H7 (cell line): ENCODE measurements around the gene RNASE1. TPM values are rescaled to one million over a fixed set of nuclear protein-coding genes. Genes with fewer than 3 reads are reported as not detected.
A peak's percentile ranks its signal among the peaks of the same experiment; 100 is the strongest.
"Not testable (repeated sequence)": the region's sequence is repeated elsewhere in the genome, so short reads cannot be mapped to it uniquely, and the experiment has no call there.

Source experiments
- DNase-seq: peaks from one replicate; pipeline ENCODE4 v3.0.0; 2012
- H3K27me3 ChIP-seq: 2 replicates; pipeline ENCODE4 v1.6.0; 2011; ENCODE audit warnings: mild to moderate bottlenecking, low read length; ENCODE audit not compliant: control insufficient read depth, insufficient read depth
- H3K36me3 ChIP-seq: replicated peaks from 2 replicates; pipeline ENCODE4 v1.5.1; 2011; ENCODE audit warnings: low read length; ENCODE audit not compliant: control insufficient read depth, insufficient read depth
- H3K4me3 ChIP-seq: 2 replicates; pipeline ENCODE4 v1.5.1; 2011; ENCODE audit warnings: low read depth, mild to moderate bottlenecking, control low read depth, low read length, moderate library complexity; ENCODE audit not compliant: insufficient read depth
- total RNA-seq: library from RNA; depleted of rRNA; stranded (reverse); fragments of >200 nt; shearing (Covaris generic); gene quantifications from 2 replicates; pipeline ENCODE4 v1.2.3, GENCODE V29; 2014

The RNASE1 gene
- total RNA-seq, 1 experiment from 2014 or later, result 72.7 TPM

DNA sequence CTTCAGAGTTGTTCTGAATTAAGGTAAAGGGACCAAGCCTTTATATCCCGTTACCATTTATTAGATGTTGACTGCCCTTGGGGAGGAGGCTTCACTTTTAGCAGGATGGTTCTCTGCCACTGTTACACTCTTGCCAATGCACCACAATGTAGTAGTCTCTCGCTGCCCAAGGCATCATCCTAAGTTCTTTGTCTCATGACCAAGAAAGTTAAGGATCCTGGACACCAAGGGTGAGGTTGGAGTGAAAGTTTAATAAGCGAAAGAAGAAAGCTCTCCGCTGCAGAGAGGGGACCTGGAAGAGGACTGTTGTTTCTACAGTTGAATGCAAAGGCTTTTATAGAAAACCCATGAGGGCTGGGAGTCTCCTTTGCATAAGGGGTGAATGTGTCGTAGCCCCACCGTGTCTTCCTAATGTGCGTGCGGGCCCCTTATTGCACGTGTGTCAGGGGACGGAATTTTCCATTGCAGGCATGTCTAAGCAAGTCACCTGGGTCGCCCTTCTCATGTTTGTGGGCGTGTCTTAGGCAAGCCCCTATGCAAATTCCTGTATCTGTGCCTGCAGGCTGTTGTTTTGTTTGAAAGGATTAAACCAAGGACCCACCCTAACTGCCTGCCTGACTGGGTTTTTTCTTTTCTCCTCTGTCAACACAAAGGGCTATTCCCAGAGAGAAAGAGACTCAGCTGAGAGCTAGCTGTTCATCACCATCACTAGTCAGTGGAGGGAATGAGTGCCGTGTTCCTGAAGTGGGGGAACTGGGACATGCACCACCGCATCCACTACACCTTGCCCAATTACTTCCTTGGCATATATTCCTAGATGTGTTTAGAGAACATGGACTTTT, 17.6 kb upstream of the RNASE1 start:
- H3K4me3 ChIP-seq, result no peak overlapping the region
- DNase-seq, result peak; percentile 67
- H3K27me3 ChIP-seq, result no peaks in the 10 kb centered on the region
- H3K36me3 ChIP-seq, result peaks cover 9% of the 10 kb centered on the region

DNA sequence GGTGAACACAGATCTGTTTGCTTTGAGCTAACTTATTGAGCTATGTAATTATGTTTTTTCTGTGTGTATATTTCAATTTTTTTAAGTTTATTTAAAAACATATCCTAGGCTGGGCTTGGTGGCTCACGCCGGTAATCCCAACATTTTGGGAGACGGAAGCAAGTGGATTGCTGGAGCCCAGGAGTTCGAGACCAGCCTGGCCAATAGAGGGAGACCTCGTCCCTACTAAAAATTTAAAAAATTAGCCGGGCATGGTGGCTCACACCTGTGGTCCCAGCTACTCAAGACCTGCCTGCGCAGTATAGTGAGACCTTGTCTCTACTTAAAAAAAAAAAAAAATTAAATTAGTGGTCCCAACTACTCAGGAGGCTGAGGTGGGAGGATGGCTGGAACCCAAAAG, 16.2 kb upstream of the RNASE1 start:
- H3K27me3 ChIP-seq, result no peaks in the 10 kb centered on the region
- H3K4me3 ChIP-seq, result no peak overlapping the region
- peaks cover 4% of the 10 kb centered on the region for H3K36me3 ChIP-seq
- no peak for DNase-seq

DNA sequence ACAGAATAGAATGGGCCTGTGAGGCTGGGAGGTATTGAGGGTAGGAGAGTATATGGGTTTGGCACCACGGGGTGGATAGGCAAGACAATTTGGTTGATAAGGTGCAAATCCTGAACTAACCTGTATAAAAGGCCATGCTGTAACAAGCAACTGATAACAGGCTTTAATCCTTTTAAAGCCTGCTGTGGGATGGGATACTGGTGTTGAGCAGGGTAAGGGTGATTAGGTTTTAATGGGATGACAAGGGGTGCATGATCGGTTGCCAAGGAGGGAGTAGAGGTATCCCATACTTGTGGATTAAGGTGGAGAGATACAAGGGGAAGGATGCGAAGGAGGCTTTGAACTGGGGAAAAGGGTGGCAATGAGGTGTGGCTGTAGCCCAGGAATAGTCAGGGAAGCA, 13.3 kb upstream of the RNASE1 start:
- H3K4me3 ChIP-seq, H3K27me3 ChIP-seq, H3K36me3 ChIP-seq, DNase-seq: not testable (repeated sequence)

DNA sequence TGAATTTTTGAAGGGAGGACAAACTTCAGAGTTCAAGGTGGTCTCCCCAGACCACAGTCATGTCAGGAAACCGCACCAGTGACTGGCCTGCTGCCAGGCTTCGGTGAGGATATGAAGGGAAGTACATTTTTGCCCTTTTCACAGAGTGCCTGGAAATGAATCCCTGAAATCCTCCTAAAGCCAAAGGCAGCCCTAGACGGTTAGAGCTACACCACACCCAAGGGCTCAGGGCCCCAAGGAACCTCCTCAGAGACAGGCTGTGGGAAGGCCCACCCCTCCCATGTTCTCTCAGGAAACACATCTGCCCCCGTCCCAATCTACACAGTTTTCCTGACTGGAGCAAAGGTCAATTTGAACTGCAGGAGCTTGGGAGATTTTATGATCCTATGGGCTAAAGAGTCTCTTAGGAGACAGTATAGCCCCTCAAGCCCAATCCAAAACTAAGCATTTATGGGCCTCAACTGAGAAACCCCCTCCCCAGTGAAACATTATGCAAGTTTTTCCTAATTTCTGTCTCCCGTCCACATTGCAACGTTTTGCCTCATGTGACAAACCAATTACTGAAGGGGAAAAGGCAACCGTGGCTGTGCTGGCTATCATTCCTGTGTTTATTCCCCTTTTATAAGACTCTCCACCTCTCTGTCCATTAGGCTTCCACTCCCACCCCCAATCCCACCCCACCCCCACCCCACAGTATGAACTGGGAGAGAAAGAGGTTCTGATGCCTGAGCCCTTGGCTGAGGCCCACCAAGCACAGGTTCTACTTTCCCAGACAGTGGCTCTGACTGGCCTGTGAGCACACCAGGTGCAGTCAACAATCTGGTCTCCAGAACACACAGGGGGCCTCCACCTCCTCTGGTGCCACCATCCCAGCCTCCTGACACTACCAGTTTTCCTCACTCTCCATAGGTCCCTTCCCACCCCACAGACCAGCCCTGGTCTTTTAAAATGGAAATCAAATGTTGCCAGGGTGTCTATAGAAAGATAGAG, 9.6 kb upstream of the RNASE1 start:
- DNase-seq, result no peak
- no peaks in the 10 kb centered on the region for H3K27me3 ChIP-seq
- peaks cover 1% of the 10 kb centered on the region for H3K36me3 ChIP-seq
- no peak overlapping the region for H3K4me3 ChIP-seq

DNA sequence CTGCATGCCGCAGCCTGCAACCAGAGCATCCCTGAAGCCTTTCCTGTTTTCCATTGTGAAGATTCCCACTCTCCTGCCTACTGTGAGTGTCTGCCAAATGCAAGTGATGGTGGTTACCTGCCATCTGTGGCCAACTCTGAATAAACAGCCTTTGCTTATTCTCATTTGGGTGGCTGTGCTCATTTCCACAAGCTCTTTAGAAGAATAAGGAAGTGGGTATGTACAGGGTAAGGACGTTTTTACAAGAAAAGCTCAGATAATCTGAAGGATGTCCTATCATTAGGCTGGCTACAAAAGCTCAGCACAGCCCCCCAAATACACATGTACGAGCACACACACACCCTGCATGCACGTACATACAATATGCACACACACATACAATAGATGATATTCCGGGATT, 7.3 kb upstream of the RNASE1 start:
- Histone ChIP-seq H3K4me3 (no peak overlapping the region), H3K27me3 (no peaks in the 10 kb centered on the region), H3K36me3 (peaks cover 1% of the 10 kb centered on the region)
- DNase-seq, result no peak

DNA sequence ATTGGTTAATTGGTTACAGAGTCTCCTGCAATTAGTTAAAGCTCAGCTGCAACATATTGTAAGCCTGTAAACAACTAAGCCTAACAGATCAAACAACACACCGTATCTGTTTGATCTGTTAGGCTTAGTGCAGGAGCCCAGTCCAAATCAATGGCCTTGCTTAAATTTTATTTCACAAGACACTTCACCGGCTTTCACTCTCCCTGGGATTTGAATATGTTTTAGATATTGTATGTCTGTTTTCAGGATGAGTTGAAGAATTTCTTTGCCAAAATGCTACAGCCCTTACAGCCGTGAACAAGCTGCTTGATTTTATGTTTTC, 5.5 kb upstream of the RNASE1 start:
- Histone ChIP-seq H3K36me3 (no peaks in the 10 kb centered on the region; the same call in 1 of the 2 replicates), H3K4me3 (no peak overlapping the region), H3K27me3 (no peaks in the 10 kb centered on the region)
- no peak for DNase-seq

DNA sequence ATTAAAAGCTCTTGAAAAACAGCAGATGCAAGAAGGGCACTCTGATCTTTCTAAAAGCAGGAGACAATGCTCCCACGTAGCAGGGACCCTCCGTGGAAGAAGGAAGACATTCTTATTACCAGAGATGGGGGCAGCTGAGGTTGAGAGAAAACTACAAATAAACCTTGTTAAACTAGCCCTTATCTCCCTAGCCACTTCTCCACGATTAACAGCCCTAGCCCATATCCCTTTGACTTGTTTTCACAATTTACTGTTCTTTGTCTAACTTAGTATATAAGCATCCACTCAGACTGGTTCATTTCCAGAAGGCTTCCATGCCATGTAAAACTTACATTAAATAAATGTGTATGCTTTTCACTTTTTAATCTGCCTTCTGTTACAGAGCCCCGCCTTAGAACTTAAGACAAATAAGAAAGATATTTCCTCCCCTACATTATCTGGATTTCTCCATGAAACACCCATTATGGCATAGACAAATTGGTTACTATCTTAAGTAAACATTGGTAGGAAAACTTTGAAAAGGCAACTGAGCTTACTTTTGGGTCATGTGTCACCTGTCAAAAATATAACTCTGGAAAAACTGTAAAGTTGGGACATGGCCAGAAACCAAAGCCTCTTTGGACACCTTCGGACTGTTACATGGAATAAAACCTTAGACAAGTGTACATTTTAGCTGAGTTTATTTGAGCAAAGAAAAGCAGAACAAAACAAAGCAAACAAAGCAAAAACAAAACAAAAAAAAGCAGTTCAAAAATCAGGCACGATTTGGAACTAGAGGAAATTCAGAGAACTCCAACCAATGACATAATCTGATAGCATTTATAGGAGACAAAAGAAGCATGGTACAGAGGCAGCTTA, 4.9 kb upstream of the RNASE1 start:
- H3K36me3 ChIP-seq, result no peaks in the 10 kb centered on the region; the same call in 1 of the 2 replicates
- no peak overlapping the region for H3K4me3 ChIP-seq
- DNase-seq, result no peak
- H3K27me3 ChIP-seq, result no peaks in the 10 kb centered on the region

DNA sequence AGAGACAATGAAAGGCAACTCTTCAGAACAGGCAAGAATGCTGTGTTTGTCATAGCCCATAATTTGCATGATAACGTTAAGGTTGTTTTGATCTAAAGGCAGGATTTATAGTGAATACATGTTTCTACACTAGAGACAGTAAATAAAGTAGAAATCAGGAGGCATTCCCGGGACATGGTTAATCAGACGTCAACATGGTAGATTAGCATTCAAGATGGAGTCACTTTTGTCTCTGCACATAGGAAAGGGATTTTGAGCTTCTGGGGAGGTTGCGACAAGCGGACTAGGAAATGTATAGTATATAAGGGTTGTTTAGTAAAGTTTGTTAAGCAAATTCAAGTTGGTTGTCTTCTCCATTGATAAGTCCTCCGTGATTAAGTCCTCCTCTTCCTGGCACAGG, 2.8 kb upstream of the RNASE1 start:
- H3K27me3 ChIP-seq, result no peaks in the 10 kb centered on the region
- H3K36me3 ChIP-seq, result no peaks in the 10 kb centered on the region
- H3K4me3 ChIP-seq, result no peak overlapping the region
- DNase-seq, result no peak

DNA sequence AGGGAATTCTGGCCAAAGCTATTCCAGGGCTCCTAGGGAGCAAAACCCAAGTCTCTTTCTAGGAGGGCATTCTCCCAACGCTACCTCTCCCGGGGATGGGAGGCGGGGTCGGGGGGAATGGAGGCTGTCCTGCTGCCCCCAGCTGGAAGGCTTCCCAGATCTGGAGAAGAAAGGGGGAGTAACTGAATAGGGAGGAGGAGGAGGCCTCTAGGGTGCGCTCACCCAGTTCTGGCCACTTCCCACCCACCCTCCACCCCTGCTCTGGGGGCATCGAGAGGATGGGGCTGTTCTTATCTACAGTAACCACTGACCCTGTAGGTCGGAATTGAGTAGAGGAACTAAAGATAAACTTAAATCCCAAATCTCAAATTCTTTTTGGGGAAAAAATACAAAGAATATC, 579 bp upstream of the RNASE1 start:
- no peak for DNase-seq
- Histone ChIP-seq H3K4me3 (no peak overlapping the region), H3K27me3 (no peaks in the 10 kb centered on the region), H3K36me3 (no peaks in the 10 kb centered on the region)

DNA sequence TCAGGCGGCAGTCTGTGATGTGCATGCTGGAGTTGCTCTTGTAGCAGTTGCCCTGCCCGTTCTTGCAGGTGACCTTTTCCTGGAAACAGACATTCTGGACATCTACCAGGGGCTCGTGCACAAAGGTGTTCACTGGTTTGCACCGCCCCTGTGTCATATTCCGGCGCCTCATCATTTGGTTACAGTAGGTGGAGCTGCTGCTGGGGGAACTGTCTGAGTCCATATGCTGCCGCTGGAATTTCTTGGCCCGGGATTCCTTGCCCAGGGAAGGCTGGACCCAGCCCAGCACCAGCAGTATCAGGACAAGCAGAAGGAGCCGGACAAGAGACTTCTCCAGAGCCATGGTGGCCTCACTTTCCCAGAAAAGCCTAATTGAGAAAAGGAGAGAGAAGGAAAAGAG, 918 bp downstream of the RNASE1 start:
- Histone ChIP-seq H3K27me3 (no peaks in the 10 kb centered on the region), H3K4me3 (peak overlapping the region; percentile 4; the same call in 1 of the 2 replicates), H3K36me3 (no peaks in the 10 kb centered on the region)
- DNase-seq, result no peak

DNA sequence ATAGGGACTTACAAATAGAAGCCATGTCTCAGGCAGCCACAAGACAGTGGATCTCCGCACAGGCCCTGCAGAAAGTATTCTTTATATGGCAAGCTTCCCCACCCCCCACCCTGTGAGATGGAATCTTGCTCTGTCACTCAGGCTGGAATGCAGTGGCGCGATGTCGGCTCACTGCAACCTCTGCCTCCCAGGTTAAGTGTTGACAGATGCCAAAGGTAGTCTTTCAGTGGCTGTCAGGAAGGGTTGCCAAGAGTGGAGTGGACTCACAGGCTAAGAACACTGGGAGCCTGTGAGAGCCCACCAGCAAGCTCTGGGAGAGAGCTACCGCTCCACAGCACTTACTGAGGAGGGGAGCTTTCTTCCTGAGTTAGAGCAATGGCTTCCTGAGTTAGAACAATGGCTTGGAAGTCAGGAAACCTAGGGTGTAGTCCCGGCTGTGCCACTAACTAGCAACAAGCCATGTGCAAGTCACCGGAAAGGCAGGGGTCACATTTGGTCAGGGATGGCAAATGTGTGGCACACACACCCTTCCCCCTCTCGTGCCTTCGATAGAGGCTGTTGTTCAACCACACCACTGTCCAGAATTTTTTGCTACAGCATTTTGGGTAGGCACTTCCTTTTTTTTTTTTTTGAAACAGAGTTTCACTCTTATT, 2.6 kb downstream of the RNASE1 start:
- no peak overlapping the region for H3K4me3 ChIP-seq
- no peak for DNase-seq

DNA sequence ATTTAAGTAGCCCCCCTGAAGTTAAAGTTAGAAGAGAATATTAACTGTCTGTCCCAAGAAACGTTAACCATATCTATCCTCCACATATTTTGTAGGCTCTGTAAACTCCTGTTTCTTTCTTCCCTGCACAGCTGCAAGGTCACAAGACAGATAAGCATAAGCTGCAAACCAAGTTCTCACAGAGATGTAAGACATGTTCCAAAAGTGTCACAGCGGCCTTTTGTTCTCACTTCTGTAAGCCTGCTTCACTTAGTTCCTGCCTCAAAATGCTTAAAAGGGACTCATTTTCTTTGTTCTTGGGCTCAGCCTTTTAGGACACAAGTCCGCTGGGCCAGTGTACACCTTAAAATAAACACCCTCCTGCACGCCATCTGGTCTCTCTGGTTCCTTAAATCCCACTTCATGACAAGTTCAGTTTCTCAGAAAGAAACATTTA, 3.2 kb downstream of the RNASE1 start:
- H3K4me3 ChIP-seq, result no peak overlapping the region

More for the DNA sequence above, 2.6 kb downstream of the RNASE1 start:
- Histone ChIP-seq H3K36me3 (no peaks in the 10 kb centered on the region), H3K27me3 (no peaks in the 10 kb centered on the region)

DNA sequence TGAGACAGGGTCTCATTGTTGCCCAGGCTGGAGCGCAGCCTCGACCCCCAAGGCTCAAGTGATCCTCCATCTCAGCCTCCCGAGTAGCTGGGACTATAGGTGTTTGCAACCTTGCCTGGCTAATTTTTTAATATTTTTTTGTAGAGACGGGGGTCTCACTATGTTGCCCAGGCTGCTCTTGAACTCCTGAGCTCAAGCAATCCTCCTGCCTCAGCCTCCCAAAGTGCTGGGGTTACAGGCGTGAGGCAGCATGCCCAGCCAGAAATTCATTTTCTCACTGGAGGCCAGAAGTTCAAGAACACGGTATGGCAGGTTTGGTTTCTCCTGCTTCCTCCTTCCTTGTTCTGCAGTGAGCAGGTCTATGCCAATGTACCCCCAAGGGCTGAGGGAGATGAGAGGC, 3.7 kb downstream of the RNASE1 start:
- no peak for DNase-seq
- Histone ChIP-seq H3K27me3 (no peaks in the 10 kb centered on the region), H3K36me3 (no peaks in the 10 kb centered on the region), H3K4me3 (no peak overlapping the region)

More for the DNA sequence above, 3.2 kb downstream of the RNASE1 start:
- DNase-seq, result no peak
- Histone ChIP-seq H3K27me3 (no peaks in the 10 kb centered on the region), H3K36me3 (no peaks in the 10 kb centered on the region)

DNA sequence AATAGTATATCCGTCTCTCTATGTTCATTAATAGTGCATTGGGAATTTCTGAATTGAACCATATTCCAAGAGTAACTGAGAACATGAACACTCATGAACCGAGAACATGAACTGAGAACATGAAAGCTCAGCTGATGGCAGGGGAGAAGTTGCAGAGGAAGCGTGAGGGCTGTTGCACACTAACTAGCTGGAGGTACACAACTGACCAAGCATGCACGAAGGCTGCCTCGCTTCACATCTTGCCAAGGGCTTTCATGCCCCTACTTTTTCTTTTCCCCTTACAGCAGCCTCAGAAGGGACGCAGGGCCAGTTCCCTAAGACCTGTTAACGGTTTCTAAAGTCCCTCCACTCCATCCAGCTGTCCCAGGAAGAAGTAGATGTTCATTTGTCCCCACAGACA, 4.3 kb downstream of the RNASE1 start:
- Histone ChIP-seq H3K4me3 (no peak overlapping the region), H3K27me3 (no peaks in the 10 kb centered on the region), H3K36me3 (no peaks in the 10 kb centered on the region)
- no peak for DNase-seq
